Measurements from ENCODE around the gene PDZRN3. TPM values are rescaled to one million over a fixed set of nuclear protein-coding genes. Genes with fewer than 3 reads are reported as not detected.

Gene PDZRN3
- total RNA-seq, 1 experiment from 2014 or later = 5.9 TPM

GRCh38 chr3:73407577-73407976 is 217.2 kb downstream of the PDZRN3 start:
- H2AK5ac ChIP-seq (ENCODE audit: insufficient read length, low read length) = no peak overlapping the region
- no peak overlapping the region for H2BK12ac ChIP-seq (ENCODE audit: insufficient read length, low read depth, low read length)
- H4K8ac ChIP-seq (replicated peaks; ENCODE audit: insufficient read length, low read depth, low read length) = no peak overlapping the region
- H3K23ac ChIP-seq (ENCODE audit: insufficient read length, low read depth, low read length) = no peak overlapping the region
- H2AFZ ChIP-seq (ENCODE audit: low read length) = no peak overlapping the region
- H3K79me2 ChIP-seq (ENCODE audit: insufficient read depth, low read length) = no peaks in the 10 kb centered on the region
- no CpG with 5 or more reads among the region's 2 CpGs for WGBS (ENCODE audit: extremely low coverage, insufficient read length, low lambda C conversion rate)
- no peaks in the 10 kb centered on the region for H4K20me1 ChIP-seq (ENCODE audit: control insufficient read depth, insufficient read depth, insufficient read length)
- H4K91ac ChIP-seq (ENCODE audit: insufficient read length, low read depth, low read length) = no peak overlapping the region
- peaks cover 0 to 13% (median 6%) of the 10 kb centered on the region in 3 experiments; a peak in 5 of 7 replicates for H3K36me3 Mint-ChIP-seq (ENCODE audit: insufficient read depth in 1 of 3, low read depth in 3 of 3)
- no peak overlapping the region; the same call in 1 of the 2 replicates for H3K4ac ChIP-seq (ENCODE audit: low read depth, low read length)
- no peaks in the 10 kb centered on the region for H3K27me3 ChIP-seq (ENCODE audit: insufficient read depth, low read length)
- H3K27ac Mint-ChIP-seq = no peak overlapping the region
- H3K9me3 Mint-ChIP-seq = no peaks in the 10 kb centered on the region
- H3K18ac ChIP-seq (ENCODE audit: insufficient read length, low read depth, low read length) = no peak overlapping the region
- H3K27me3 Mint-ChIP-seq (ENCODE audit: low read depth) = no peaks in the 10 kb centered on the region
- H3K4me1 ChIP-seq (ENCODE audit: insufficient read depth, low read length) = no peaks in the 10 kb centered on the region
- H3K79me1 ChIP-seq (ENCODE audit: insufficient read depth, low read depth, low read length, poor library complexity, severe bottlenecking) = no peaks in the 10 kb centered on the region
- H3K4me2 ChIP-seq (ENCODE audit: insufficient read depth, insufficient read length, low read length) = no peak overlapping the region
- H3K9me3 ChIP-seq (ENCODE audit: control insufficient read depth, low read depth, low read length) = no peaks in the 10 kb centered on the region
- H3K56ac ChIP-seq (ENCODE audit: insufficient read length, low read depth, low read length) = no peak overlapping the region
- peaks cover 11 to 13% of the 10 kb centered on the region in 2 experiments for H3K4me1 Mint-ChIP-seq
- H2BK15ac ChIP-seq (ENCODE audit: low read depth, low read length) = no peak overlapping the region
- H2BK5ac ChIP-seq (ENCODE audit: insufficient read length, low read length) = no peak overlapping the region
- H3T11ph ChIP-seq (ENCODE audit: low read length) = no peak overlapping the region
- DNase-seq = no peak
- H2BK20ac ChIP-seq (ENCODE audit: low read depth, low read length, poor library complexity, severe bottlenecking) = no peak overlapping the region
- no peaks in the 10 kb centered on the region for H3K23me2 ChIP-seq (ENCODE audit: insufficient read length, low read depth, low read length, poor library complexity, severe bottlenecking)
- no peak overlapping the region for H4K5ac ChIP-seq (ENCODE audit: insufficient read length, low read depth, low read length)
- H3K14ac ChIP-seq (ENCODE audit: insufficient read depth, low read length) = no peak overlapping the region
- H3K9ac ChIP-seq (ENCODE audit: extremely low read depth, insufficient read length, low read length) = no peak overlapping the region
- no peak overlapping the region for H3K4me3 Mint-ChIP-seq
- no peak overlapping the region for H2BK120ac ChIP-seq (ENCODE audit: low read depth, low read length, poor library complexity, severe bottlenecking)
- no peak overlapping the region for H3K27ac ChIP-seq (ENCODE audit: insufficient read length, low read depth, low read length)
- no peak for TF ChIP-seq CTCF (conservative IDR thresholded peaks at IDR 0.05)

Measured in H9 (cell line).